ENCODE data around the gene TRIM64C. TPM values are rescaled to one million over a fixed set of nuclear protein-coding genes. Genes with fewer than 3 reads are reported as not detected.

Gene TRIM64C, protein sequence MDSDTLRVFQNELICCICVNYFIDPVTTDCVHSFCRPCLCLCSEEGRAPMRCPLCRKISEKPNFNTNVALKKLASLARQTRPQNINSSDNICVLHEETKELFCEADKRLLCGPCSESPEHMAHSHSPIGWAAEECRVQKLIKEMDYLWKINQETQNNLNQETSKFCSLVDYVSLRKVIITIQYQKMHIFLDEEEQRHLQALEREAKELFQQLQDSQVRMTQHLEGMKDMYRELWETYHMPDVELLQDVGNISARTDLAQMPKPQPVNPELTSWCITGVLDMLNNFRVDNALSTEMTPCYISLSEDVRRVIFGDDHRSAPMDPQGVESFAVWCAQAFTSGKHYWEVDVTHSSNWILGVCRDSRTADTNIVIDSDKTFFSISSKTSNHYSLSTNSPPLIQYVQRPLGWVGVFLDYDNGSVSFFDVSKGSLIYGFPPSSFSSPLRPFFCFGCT
- total RNA-seq, result not detected in 2 replicates

DNA sequence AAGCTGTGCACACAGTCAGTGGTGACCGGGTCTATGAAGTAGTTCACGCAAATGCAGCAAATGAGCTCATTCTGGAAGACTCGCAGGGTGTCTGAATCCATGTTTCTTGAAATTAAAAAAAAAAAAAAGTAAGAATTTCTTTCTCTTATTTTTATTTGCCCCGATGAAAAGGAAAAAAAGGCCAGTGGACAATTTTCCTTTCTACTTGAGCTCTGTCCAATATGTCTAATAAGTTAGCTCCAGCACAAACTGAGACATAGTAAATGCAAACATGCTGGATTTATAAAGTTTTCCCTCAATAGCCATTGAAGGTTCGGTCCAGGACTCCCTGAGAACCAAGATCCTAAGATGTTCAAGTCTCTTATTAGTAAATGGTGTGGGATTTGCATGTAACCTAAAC lies at the start of gene TRIM64C:
Gene TRIM64C, minus strand, starts transcription at position 101 of the 400 bp plus-strand sequence. Its CDS starts 0 bp downstream, at position 101.

DNA sequence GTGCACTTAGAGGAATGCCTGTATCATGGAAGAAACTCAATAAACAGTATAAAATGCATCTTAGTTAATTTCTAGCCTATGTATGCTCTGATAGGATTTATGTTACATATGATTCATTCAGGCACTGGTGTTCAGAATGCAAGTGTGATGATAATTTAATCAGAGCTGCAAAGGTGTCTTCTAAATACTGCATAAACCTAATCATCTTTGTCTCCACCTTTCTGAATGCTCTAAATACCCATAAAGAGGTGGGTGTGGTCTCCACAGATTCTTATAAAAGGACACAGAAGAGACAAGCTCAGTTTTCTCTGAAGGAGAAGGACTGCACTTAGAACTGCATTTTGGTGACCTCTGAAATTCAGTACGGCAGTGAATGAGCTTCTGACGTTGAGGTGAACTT lies 30.4 kb downstream of the TRIM64C start, which contains the start of gene TRIM49B:
Gene TRIM49B, plus strand, starts transcription at position 301 of the 400 bp plus-strand sequence. CDS start 2,777 bp downstream, outside the sequence.

Other genes with a start within 250 kb of the TRIM64C start
- not detected in 2 replicates for gene TRIM51G, start 75.2 kb downstream of the TRIM64C start, total RNA-seq
- not detected in 2 replicates for gene TRIM49B, start 30.3 kb downstream of the TRIM64C start, total RNA-seq
- 1.1 and 2.5 TPM in 2 replicates for gene FOLH1, start 149.5 kb upstream of the TRIM64C start, total RNA-seq

Measured in mammary microvascular endothelial cell (primary cell).